Cerebellar cortex (tissue), 1 donor: ENCODE measurements around the gene KLHL13.

Experiments used
- DNase-seq: peaks from one replicate; pipeline ENCODE4 v3.0.0-alpha.2; 2015; ENCODE audit warnings: low spot score

The KLHL13 gene

DNA sequence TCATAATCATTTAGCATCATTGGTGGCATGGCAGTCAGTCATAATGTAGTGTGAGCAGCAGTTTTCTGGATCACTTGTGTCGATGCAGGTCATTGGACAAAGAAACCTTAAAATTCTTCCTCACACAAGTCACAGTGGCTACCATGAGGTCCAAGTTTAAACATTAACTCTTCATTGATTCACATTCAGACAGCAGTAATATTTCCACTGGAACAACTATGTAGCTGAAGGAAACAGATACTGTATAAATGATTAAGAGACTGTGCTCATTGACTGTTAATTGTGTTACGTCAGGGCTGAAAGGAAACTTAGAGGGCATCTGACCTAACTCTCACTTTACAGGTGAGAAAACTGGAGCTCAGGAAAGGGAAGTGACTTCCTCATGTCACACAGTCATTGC lies 261.8 kb downstream of the KLHL13 start:
- no peak for DNase-seq

DNA sequence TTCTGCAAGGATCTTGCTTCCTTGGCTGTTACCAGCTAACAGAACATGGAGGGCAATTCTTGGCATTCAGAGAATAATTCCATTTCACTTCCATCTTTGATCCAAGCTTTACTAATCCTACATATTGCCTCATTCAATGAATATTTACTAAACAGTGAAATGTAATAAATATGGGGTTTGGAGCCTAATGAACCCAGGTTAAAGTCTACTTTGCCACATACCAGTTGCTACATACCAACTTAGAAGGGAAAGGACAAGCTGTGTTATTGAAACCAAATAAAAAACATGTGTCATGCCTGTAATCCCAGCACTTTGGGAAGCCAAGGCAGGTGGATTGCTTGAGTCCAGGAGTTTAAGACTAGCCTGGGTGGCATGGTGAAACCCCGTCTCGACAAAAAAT lies 265.6 kb downstream of the KLHL13 start:
- no peak for DNase-seq
